ENCODE measurements around the gene OR2F2.

OR2F2 gene

DNA sequence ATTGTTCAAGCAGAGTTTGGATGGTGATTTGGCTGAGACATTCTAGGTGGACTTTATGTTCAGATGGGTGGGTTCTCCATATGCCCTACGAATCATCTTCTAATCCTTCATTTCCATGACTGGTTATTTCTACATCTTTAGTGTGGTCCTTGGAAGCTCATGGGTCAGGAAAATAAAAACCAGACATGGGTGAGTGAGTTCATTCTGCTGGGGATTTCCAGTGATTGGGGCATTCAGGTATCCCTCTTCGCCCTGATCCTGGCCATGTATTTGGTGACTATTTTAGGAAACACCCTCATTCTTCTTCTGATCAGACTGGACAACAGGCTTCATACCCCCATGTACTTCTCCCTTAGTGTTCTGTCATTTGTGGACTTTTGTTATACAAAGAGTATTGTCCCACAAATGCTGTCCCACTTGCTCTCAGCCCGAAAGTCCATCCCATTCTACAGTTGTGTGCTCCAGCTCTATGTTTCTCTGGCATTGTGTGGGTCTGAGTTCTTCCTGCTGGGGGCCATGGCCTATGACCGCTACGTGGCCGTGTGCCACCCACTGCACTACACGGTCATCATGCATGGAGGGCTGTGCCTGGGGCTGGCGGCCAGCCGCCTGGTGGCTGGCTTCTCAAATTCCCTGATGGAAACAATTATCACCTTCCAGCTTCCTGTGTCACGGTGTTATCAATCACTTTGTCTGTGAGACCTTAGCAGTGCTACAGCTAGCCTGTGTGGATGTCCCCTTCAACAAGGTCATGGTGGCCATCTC is 45.9 kb downstream of the OR2F2 start:
- DNase-seq, result no peak

DNA sequence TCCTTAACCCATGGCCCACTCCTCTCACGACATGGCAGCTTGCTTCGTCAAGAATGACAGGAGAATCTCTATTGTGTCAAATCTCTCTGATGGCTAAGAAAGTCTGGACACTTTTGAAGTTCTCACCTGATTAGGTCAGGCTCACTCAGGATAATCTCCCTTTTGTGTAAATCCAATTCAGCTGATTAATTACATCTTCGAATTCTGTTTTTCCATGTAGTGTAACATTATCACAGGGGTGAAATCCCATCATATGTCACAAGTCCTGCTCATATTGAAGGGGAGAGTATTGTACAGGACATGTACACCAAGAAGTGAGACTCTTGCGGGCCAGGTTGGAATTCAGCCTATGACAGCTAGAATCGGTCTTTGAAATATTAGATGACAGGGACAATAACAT is 48.9 kb downstream of the OR2F2 start:
- no peak for DNase-seq
